Fibroblast of skin of abdomen (primary cell): Measurements from ENCODE around the gene LSM14B.
"Not testable (repeated sequence)": the region's sequence is repeated elsewhere in the genome, so short reads cannot be mapped to it uniquely, and the experiment has no call there.

ENCODE experiments used
- DNase-seq: peaks from one replicate; pipeline ENCODE4 v3.0.0-alpha.2; 2013

The LSM14B gene

DNA sequence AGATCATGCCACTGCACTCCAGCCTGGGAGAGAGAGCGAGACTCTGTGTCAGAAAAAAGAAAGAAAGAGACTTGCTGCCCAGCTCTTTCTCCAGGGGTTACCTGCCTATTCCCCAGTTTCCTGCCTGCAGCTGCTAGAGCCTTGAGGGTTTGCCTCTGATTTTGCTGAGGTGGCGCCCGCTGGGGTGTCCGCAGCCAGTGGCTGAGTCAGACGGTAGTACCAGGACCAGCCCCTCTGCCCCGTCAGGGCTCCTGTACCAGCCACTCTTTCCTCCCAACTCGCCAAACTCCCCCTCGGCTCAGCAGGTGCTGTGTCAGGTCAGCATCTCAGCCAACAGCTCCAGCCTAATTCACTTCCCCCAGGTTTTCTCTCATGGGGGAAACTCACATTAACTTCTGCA lies 7.4 kb upstream of the LSM14B start:
- no peak for DNase-seq

DNA sequence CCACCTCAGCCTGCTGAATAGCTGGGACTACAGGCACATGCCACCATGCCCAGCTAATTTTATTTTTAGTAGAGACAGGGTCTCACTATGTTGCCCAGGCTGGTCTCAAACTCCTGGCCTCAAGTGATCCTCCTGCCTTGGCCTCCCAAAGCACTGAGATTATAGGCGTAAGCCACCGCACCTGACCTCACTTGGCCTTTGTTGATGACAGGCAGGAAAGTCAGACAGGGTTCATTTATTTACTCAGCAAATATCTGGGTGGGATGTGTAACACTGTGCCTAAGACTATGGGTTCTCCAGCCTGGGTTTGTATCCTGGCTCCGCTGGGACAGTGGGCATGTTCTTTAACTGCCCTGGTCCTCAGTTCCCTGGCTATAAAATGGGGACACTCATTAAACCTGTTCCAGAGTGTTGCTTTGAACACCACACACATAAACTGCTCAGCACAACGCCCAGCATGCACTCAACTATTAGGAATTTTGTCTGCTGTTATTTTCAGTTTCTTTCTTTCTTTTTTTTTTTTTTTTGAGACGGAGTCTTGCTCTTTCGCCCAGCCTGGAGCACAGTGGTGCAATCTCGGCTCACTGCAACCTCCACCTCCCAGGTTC lies 6.4 kb upstream of the LSM14B start:
- DNase-seq: not testable (repeated sequence)

DNA sequence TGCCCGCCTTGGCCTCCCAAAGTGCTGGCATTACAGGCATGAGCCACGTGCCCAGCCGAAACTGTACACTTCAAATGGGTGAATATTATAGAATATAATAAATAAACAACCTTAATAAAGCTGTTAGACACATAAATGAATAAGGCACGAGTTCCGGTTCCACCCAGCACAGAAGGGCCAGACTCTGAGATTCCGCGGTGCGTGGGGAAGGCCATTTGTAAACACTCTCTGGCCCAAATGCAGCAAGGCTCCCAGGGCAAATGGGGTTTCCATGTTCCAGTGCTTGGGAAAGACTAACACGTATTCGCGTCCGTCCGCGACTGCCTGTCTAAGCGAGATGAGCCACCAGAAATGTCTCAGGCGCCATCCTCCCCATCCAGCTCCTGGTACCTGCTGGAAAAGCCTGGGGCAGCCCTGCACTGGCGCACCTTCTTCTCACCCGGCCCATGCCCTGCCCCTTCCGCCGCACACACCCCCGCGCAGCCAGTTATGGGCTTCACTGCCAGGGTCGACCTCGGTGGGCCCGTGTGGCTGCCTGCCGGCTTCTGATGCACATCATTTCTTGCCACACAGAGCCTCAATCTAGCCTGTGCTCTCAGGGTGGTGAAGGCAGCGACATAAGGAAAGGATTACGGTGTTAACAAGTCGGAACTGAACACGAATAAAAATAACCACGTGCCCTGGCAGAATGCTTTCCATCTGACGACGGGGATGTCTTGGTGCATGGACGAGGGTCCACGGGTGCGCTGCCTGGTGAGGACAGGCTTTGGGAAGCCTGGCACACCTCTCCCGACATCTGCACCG lies 5.5 kb upstream of the LSM14B start:
- no peak for DNase-seq

DNA sequence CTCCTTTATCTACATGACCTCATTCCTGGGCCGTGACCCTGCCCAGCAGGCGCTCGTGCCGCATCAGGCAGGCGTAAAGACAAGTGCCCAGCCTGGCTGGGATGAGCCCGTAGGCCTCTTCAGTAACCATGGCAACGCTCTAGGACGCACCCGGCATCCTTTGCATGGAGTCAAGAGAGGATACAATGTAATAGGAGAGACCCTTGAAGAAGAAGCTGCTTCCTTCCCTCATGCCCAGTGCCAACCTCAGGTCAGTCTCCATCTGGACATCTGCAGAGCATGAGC lies 5.0 kb upstream of the LSM14B start:
- DNase-seq: no peak

DNA sequence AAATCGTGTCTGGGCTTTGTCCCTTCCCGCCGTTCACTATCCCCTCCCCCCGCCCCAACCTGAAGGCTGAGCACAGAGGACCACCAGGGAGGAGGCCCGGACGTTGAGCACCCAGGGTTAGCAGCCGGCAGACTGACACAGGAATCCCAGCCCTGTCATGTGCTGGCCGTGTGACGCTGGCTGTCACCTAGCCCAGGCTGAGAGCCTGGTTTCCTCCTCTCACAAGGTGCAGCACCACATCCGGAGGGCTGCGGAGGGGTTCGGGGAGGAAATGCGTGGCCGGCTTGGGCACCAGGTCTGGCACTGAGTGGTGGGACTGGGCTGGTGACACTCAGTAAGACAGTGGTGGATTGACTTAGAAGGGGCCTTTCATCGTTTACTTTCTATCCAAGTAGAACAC lies 4.6 kb upstream of the LSM14B start:
- no peak for DNase-seq

DNA sequence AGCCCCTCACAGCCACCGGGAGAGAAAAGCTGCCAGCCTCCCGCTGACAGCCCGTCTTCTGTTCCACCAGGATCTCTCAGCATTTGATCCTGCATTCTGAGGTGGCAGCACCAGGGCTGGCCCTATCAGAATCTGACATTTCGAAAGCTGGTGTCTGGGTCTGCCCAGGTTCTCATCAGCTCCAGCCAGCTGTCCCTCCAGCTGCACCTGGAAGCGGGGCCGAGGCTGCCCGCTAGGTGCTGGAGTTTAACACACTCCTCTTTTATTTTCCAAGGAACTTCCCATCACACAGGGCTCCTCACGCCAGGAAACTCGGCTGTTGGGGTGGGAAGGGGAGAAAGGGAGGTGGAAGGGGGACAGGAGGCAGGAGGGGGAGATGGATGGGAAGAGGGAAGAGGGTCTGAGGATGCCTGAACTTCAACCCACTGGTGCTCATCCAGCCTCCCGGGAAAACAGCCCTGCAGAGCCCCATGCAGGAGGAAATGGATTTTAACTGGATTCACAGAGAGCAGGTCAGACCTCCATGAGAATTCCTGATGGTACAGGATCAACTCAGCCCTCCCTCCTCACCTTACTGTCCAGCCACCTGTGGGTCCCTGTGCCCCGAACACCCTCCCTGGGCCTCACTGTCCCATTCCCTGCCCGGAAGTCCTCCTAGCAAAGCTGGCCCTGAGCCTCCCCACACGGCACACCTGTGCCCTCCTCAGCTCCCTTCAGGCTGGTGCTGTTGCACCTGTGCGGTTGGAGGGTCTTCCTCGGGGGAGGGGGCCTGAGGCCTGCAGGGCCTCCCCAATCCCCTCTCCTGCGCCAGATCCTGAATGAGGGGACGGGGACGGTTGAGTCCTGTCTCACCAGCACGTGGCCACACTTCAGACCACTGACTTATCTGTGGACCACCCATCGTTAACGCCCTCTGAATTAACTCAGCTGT lies 3.9 kb upstream of the LSM14B start:
- DNase-seq: no peak

DNA sequence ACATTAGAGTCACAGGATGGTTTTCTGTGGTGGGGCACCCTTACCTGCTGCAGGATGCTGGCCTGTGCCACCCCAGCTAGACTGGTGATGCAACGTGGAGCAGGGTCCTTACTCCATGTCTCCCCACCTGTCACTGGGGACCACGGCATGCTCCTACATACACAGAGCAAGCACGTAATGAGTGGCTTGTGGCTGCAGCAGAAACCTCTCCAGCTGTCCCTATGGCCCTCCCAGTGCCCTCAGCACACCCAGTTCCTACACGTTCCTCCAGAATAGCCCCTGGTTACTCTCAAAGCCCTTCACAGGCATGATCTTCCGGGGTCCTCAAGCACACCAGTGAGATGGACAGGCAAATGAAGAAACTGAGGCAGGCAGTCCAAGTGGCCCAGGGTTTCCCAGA lies 3.2 kb upstream of the LSM14B start:
- DNase-seq: no peak

DNA sequence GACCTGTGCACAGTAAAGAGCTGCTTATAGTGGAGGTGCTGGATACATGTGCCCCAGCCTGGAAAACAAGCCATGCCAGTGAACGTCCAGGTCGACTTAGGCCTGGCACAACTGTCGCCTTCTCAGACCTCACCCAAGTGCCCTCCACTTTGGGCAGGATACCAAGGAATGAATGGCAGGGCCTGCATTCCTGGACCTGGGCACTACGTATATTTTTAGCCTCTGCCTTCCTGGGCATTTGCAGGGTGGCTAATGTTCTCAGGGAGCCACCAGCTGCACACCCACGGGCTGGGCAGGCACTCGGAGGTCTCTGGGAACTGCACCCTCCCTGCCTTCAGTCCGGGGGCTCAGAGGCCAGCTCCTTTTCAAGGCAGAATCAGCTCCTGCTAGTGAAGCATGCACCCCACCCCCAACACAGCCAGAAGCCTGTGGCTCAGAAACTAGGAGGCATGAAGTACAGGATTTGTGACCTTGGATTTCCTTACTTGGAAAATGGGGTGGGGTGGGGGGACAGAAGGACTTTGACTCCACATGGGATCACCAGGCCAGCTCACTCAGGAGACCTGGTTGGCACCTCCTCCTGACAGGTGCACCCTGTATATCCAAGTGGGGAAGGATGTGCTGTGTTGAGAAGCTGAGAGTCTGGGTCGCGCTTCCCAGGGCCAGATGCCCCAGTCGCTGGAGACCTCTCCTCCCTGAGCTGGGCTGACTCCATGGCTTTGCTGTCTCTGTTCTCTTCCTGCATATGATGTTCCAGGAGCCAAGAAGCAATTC lies 2.5 kb upstream of the LSM14B start:
- DNase-seq: no peak

DNA sequence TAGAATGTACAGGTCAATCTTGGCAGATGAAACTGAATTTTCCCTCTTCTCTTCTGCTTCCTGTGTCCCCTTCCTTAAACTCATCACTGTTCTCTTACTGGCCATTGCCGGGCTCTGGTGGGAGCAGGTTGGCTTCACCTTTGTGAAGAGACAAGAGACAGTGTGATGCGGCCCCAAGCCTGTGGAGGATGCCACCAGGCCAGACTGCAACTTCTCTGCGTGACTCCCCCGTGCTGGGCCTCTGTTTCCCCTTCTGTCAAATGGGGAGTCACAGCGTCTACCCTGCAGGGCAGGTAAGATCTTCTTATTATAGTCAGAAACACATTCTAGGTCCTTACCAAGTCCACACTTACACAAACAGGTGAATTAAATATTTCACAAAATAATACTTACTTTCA lies 1.9 kb upstream of the LSM14B start:
- DNase-seq: no peak

DNA sequence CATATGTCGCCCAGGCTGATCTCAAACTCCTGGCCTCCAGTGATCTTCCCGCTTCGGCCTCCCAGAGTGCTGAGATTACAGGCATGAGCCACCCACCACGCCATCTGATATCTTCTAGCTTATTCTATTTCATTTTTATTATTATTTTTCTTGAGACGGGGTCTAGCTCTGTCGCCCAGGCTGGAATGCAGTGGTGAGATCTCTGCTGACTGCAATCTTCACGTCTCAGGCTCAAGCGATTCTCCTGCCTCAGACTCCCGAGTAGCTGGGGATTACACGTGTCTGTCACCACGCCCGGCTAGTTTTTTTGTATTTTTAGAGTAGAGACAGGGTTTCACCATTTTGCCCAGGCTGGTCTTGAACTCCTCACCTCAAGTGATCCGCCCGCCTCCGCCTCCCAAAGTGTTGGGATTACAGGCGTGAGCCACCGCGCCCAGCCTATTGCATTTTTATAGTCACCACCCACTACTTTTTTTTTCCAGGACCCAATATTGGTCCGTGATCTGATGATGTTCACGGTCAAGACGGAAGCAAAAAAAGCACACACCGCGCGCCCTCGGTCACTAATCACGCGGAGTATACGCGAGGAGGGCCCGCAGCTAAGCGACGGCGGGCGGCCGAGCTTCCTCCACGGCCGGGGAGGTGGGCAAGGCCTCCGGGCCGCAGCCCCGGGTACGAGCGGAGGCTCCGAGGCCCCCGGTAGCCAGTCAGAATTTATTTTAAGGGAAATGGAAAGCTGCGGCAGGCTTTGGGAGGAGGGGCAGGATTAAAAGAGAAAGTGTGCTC lies 1.1 kb upstream of the LSM14B start:
- no peak for DNase-seq

DNA sequence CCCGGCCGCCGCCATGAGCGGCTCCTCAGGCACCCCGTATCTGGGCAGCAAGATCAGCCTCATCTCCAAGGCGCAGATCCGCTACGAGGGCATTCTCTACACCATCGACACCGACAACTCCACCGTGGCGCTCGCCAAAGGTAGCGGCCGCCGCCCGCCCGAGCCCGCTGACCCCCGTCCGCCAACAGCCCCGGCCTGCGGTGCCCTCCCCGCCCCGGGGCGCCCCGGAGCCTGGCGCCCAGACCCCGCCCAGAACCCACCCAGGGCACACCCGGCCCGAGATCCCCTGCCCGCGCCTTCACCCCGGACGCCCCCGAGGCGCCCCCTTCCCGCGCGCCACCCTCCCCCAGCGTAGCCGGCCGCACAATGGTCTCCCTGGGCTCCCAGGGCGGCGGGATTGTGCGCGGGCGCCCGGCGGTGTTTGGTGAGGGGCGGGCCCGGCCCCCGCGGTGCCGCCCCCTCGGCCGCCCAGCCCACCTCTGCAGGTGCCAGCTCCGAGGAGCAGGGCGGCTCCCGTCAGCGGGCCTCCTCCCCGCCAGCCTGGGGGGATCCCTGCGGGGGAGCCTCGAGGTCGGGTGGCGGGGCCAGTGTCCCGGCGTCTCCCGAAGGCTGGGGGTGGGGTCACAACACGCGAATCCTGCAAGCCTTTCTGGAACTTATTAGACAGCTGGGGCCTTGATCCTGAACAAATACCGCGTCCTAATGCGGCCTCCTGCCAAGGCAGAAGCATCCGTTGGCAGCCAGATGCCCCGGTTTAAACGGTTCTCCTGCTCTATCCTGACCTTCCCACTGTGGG lies 577 bp downstream of the LSM14B start:
- peak; percentile 36 for DNase-seq

DNA sequence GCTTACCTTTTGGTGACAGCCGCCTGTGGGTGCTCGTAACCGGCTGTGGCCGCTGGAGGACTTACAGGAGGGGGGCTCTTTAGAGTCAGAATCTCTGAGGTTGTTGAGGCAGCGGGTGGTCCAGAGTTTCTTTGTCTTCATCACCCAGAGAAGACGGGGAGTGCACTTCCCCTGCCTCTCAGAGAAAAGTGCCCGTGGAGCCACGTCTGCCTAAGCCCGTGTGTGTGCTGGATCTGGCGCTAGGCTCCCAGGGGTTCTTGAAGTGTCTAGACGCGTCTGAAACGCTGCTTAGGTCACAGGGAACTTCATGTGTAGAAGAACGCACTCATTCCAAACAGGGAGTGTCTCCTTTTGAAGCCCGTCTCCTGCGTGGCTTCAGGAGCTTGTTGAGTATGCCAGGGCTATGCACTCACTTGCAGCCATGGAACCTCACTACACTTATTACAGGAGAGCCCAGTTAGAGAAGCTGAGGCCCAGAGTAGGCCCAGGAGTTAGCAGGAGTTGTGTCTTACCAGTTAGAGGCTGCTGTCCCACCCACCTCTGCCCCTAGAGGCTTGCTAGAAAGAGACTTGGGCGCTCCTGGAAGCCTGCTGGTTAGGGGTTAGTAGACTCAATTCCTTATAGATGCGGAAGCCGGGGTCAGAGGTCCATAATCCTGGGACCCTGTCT lies 1.3 kb downstream of the LSM14B start:
- peak; percentile 31 for DNase-seq

DNA sequence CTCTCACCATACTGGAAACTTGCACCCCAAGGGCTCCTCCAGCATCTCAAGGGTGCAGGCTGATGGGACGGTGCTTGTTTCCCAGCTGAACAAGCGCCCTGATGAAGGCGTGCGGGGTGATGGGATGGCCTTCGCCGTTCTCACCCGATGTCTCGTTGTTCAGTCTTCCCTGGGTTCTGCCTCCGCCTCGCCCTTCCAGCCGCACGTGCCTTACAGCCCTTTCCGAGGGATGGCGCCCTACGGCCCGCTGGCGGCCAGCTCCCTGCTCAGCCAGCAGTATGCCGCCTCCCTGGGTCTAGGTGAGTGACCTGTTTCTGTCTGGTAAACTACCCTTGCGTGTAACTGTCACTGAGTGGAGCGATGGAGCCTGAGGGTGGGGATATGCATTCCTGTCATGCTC lies 3.9 kb downstream of the LSM14B start:
- DNase-seq: no peak

DNA sequence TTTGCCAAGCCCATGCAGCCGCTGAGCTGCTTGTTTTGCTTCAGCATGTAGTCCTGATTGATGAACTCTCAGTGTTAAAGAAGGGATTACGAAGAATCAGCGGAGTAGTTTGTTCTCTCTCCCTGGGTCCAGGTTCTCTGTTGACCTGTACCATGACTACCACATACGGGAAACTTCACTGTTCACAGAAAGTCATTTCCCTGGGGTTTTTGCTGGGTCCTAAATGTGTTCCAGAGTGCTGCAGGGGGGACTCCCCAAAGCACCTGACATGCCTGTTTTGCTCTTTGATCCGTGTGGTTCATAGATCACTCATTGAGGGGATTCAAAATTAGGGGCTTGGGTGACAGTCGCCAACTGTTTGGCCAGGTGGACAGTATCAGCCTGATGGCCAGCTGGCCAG lies 5.5 kb downstream of the LSM14B start:
- no peak for DNase-seq

DNA sequence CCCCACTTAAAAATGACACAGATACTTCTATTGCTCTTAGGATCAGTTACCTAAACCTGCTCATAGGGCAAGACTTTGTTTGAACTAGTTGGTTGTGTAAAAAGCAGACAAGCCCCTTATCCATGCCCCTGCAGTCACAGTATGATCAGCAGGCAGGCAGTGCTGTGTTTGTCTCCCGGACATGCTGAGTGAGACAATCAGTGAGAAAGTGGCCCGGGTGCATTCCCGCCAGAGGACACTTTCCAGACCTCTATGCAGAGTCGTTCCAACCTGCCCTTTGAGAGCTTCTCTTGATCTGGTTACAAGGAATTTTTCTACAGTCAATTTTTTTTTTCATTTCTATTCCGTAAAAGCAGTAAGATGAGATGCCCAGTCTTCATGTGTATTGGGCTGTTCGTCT lies 6.2 kb downstream of the LSM14B start:
- no peak for DNase-seq

DNA sequence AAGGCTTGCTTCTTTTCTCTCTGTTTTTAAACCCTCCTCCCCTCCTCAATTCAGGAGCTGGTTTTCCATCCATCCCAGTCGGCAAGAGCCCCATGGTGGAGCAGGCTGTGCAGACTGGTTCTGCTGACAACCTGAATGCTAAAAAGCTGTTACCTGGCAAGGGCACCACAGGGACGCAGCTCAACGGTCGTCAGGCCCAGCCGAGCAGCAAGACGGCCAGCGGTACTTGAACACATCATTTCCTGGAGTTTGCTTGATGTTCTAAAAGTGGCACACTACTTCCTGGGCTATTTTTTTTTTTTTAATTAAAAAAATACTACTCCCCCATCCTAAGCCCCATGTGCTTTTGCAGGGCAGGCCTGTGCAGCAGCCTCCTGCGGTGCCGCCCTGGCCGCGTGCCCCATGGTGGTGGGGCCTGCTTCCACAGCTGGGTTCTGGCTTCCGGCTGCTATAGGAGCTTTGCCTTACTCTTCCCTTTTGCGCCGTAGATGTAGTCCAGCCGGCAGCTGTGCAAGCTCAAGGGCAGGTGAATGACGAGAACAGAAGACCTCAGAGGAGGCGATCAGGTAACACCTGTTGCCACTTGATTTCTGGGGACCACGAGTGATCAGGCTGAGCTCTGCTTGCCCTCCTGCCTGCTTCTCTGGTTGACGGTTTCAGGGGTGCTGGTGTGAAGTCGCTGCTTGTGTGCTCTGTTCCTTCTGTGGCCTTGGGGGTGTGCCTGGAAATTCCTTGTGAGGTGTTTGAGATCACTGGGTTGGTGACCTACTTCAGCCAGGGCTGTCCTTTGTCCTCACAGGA lies 7.7 kb downstream of the LSM14B start:
- no peak for DNase-seq

DNA sequence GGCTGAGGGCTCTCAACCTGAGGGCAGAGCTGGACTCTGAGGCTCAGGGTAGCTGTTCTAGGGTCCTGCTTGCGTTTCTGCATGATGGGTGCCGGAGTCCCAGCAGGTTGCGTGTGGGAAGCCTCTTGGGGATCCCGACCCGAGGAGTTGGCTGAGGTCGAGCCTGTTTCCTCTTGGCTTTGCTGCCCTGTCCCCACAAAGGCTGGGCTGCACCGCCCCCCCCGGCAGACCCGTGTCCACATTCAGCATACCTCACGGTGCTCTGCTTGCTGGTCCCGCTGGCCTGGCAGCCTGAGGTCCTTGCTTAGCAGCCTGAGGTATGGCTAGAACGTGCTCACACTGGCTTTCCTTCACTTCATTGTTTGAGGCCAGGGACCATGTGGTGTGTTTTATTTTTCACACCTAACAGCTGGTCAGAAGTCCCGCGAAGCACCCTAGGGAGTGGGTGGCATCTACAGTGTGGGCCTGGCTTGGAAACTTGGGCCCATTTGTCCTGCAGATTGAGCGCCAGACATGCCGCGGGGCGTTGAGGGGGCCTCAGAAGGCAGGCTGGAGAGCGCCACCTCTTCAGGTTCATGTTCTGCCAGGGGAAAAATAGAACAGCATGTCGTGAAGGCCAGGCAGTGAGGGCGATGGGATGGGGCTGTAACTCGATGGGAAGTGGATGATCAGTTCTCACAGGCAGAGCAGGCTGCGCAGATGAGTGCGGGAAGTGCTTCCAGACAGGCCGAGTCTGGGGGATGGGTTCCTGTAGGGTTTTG lies 9.5 kb downstream of the LSM14B start:
- no peak for DNase-seq

DNA sequence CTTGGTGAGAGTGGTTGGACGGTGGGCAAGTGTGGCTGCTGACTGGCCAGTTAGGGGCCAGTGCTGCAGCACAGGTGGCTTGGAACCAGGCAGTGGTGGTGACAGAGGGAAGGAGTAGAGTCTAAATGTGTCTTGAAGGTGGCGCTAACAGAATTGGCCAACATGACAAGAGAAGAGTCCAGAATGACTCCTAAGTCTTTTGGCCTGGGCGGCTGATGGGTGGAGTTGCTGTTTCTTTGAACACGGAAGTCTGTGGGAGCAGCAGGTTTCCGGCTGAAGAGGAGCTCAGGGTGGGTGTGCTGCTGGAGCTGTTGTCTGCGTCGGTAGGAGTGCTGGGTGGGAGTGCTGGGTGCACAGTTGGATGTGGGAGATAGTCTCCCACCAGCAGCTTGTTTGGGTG lies 10.1 kb downstream of the LSM14B start:
- DNase-seq: no peak
